PC-9 (cell line): ENCODE measurements around the gene ZNF766.

Experiments
- CTCF ChIP-seq: fragments of 200-600 bp; sonication (generic); conservative IDR thresholded peaks from 2 replicates; pipeline ENCODE4 v1.6.1; 2017; ENCODE audit warnings: mixed run types, antibody characterized with exemption, mild to moderate bottlenecking, moderate library complexity
- EZH2 ChIP-seq: fragments of 200-600 bp; sonication (generic); IDR thresholded peaks from 2 replicates; pipeline ENCODE4 v1.8.0; 2017; ENCODE audit warnings: antibody characterized with exemption, low read depth

DNA sequence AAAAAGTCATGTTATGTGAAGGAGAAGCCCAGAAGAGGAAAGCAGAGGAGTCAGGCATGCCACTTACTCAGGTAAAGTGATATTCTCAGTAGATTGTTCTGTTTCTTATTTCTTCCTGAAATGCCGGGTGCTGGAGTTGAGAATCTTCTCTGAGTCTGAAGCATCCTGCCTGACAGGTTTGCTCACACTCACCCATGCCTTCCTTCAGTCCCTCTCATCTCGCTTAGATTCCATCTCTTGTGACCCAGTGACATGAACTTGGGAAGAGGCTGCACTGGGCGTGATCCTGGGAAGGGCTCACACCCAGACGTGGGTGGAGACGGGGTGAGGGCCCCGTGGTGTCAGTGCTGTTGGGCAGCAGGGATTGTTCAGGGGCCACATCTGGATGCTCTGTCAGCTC is 8.1 kb downstream of the ZNF766 start:
- TF ChIP-seq CTCF (no peak), EZH2 (no peak)
